CD4-positive, alpha-beta T cell (primary cell): ENCODE measurements around the gene CPNE2. TPM values are rescaled to one million over a fixed set of nuclear protein-coding genes. Genes with fewer than 3 reads are reported as not detected.

Experiments
- ATAC-seq: fragments of 200-7000 bp; cut with Tn5 transposase; one replicate; pipeline ENCODE4 v1.10.0; 2022; ENCODE audit warnings: mild to moderate bottlenecking; ENCODE audit not compliant: poor library complexity
- CTCF ChIA-PET: fragments of 350-600 bp; sonication (Branson Sonifier 250); formaldehyde crosslinking; loops from one replicate; lab custom pipeline; 2021; ENCODE audit warnings: antibody characterized with exemption, inconsistent platforms; lab: Charles Lee
- POLR2A ChIA-PET: fragments of 350-600 bp; sonication (Branson Sonifier 250); formaldehyde crosslinking; loops from one replicate; lab custom pipeline; 2021; ENCODE audit warnings: antibody characterized with exemption, inconsistent platforms; lab: Charles Lee
- DNase-seq, 14 experiments: peaks; one replicate each; pipeline ENCODE4 v3.0.0-alpha.2; 2013 to 2020; ENCODE audit warnings: mixed read lengths in 2 of 14
- H3K27ac ChIP-seq, 2 donors: one replicate each; pipeline versions ENCODE4 v1.5.1 to v1.7.0; 2013; ENCODE audit warnings: low read length in 2 of 2, low read depth in 1 of 2, mild to moderate bottlenecking in 1 of 2
- H3K27me3 ChIP-seq, 2 experiments: 1 replicate in 1 of 2; 2 replicates in 1 of 2; pipeline versions ENCODE4 v1.6.1 to v1.7.0; 2013; ENCODE audit warnings: low read length in 2 of 2, control low read depth in 1 of 2, mild to moderate bottlenecking in 1 of 2, moderate library complexity in 1 of 2; ENCODE audit not compliant: insufficient read depth in 2 of 2, control insufficient read depth in 1 of 2
- H3K36me3 ChIP-seq: one replicate; pipeline ENCODE4 v1.6.1; 2013; ENCODE audit warnings: low read length, control low read depth; ENCODE audit not compliant: insufficient read depth
- H3K4me1 ChIP-seq: one replicate; pipeline ENCODE4 v1.6.1; 2013; ENCODE audit warnings: low read length, control low read depth; ENCODE audit not compliant: insufficient read depth
- H3K4me3 ChIP-seq: one replicate; pipeline ENCODE4 v1.5.1; 2013; ENCODE audit warnings: mild to moderate bottlenecking, low read length, moderate library complexity
- H3K9me3 ChIP-seq, 2 experiments: 1 replicate in 1 of 2; 2 replicates in 1 of 2; pipeline versions ENCODE4 v1.6.1 to v1.7.0; 2013; ENCODE audit warnings: low read length in 2 of 2, mild to moderate bottlenecking in 2 of 2, control low read depth in 1 of 2, moderate library complexity in 1 of 2; ENCODE audit not compliant: control insufficient read depth in 1 of 2, insufficient read depth in 1 of 2
- H3K27ac Mint-ChIP-seq: one replicate; pipeline ENCODE4 v1.8.0; 2020; ENCODE audit warnings: mixed read lengths
- H3K27me3 Mint-ChIP-seq: one replicate; pipeline ENCODE4 v1.8.0; 2021; ENCODE audit warnings: mixed read lengths
- H3K36me3 Mint-ChIP-seq: one replicate; pipeline ENCODE4 v1.8.0; 2021; ENCODE audit warnings: low read depth, mixed read lengths
- H3K4me1 Mint-ChIP-seq: one replicate; pipeline ENCODE4 v1.8.0; 2021; ENCODE audit warnings: low read depth, mixed read lengths
- H3K4me3 Mint-ChIP-seq: one replicate; pipeline ENCODE4 v1.8.0; 2020; ENCODE audit warnings: mild to moderate bottlenecking, mixed read lengths
- H3K9me3 Mint-ChIP-seq: one replicate; pipeline ENCODE4 v1.8.0; 2020; ENCODE audit warnings: mixed read lengths
- intact Hi-C, 2 experiments: fragments of 100-400 bp; cut with DNase I in 1 of 2; cut with micrococcal nuclease in 1 of 2; formaldehyde crosslinking; loops; one replicate each; pipeline versions ENCODE4 v1.15.1 to v1.9.0; 2023 to 2025; cut with DNase I, micrococcal nuclease
- total RNA-seq, 174 experiments: library from RNA in 2 of 174; stranded (reverse) in 2 of 174; gene quantifications; one replicate each; pipeline ENCODE4 v1.2.3 and lab custom pipeline; 2021 to 2026
- TF ChIP-seq, protein P1 (sequence below): fragments of 200-600 bp; IDR thresholded peaks from one replicate; pipeline ENCODE4 v1.8.0; 2022; ENCODE audit warnings: antibody characterized with exemption, mild to moderate bottlenecking

The CPNE2 gene
- total RNA-seq, 2 experiments from 2014 or later = 2.2 to 3.5 TPM

DNA sequence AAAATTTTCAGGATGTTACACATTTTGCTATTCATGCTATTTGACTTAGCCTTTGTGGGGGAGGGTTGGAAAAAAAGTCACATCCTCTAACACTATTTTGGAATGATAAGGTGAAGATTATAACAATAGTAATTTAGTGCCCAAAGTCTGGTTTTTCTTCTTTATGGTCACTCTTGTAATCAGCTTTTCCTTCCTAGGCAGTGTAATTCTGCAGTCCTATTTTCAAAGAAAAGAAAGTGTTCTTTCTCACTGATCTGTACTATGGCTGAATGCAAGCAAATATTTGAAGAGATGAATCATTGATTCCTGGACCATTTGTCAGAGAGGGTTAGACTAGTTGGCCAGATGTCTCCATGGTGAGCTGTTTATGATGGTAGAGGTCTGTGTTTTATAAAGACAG is 102.1 kb downstream of the CPNE2 start:
- TF ChIP-seq, protein P1, sequence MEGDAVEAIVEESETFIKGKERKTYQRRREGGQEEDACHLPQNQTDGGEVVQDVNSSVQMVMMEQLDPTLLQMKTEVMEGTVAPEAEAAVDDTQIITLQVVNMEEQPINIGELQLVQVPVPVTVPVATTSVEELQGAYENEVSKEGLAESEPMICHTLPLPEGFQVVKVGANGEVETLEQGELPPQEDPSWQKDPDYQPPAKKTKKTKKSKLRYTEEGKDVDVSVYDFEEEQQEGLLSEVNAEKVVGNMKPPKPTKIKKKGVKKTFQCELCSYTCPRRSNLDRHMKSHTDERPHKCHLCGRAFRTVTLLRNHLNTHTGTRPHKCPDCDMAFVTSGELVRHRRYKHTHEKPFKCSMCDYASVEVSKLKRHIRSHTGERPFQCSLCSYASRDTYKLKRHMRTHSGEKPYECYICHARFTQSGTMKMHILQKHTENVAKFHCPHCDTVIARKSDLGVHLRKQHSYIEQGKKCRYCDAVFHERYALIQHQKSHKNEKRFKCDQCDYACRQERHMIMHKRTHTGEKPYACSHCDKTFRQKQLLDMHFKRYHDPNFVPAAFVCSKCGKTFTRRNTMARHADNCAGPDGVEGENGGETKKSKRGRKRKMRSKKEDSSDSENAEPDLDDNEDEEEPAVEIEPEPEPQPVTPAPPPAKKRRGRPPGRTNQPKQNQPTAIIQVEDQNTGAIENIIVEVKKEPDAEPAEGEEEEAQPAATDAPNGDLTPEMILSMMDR = no peak
- Histone ChIP-seq H3K36me3 (peaks cover 3% of the 10 kb centered on the region), H3K27me3 (no peaks in the 10 kb centered on the region), H3K9me3 (no peaks in the 10 kb centered on the region), H3K4me3 (no peak overlapping the region), H3K4me1 (no peaks in the 10 kb centered on the region), H3K27ac (no peak overlapping the region)
- no peak for ATAC-seq
- intact Hi-C loops = no loop called here
- Mint-ChIP-seq H3K36me3 (peaks cover 26% of the 10 kb centered on the region), H3K4me1 (peaks cover 47% of the 10 kb centered on the region), H3K27ac (no peak overlapping the region), H3K27me3 (no peaks in the 10 kb centered on the region), H3K9me3 (no peaks in the 10 kb centered on the region), H3K4me3 (no peak overlapping the region)
- ChIA-PET POLR2A (interaction anchor here (1.2 kb wide), 1 partner anchor 9 kb away, joined by 4 read pairs; the partner anchor contains the start of gene PSME3IP1), CTCF (no interaction called here)
- DNase-seq = no peak

DNA sequence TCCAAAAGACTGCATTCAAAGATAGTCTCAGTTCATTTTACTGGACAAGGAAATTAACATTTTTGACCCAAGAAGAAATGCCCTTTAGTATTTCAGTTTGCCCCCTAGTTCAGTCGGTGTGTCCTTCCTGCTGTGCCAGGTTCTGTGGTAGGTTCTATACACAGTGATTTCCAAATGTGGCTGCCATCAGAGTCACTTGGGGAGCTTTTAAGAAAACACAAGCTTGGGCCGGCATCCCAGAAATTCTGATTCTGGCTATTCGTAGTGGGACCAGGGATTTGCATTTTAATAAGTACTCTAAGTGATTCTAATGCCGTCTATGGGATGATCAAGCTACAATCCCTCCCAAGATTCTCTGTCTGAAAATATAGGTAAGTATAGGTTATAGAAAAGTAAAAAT is 103.9 kb downstream of the CPNE2 start:
- CTCF ChIA-PET = no interaction called here
- peaks cover 26% of the 10 kb centered on the region for H3K36me3 Mint-ChIP-seq

DNA sequence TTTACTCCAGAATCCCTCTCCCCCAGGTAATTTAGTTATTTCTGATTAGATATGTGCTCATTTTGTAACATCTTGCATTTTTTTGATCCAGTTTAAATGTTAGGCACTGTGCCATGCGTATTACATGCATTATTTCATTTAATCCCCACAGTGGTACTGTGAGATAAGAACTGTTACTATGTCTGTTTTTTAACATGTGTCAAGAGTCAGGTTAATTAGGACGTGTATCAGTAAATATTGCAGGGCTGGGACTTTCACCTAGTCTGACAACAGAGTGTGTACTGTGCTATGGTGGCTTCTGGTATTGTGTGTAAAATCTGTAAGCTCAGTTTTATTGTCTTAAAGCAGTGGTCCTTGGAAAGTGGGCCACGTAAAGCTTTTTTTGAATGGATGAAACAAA is 104.4 kb downstream of the CPNE2 start:
- Mint-ChIP-seq H3K9me3 (no peaks in the 10 kb centered on the region), H3K4me1 (peaks cover 34% of the 10 kb centered on the region), H3K4me3 (no peak overlapping the region), H3K27ac (no peak overlapping the region), H3K27me3 (no peaks in the 10 kb centered on the region), H3K36me3 (peaks cover 27% of the 10 kb centered on the region)
- TF ChIP-seq, protein P1 = no peak
- ChIA-PET POLR2A (no interaction called here), CTCF (no interaction called here)
- ATAC-seq (no peak), DNase-seq (no peak)
- Histone ChIP-seq H3K27me3 (no peaks in the 10 kb centered on the region), H3K4me3 (no peak overlapping the region), H3K9me3 (no peaks in the 10 kb centered on the region), H3K27ac (no peak overlapping the region), H3K36me3 (peaks cover 3% of the 10 kb centered on the region), H3K4me1 (no peaks in the 10 kb centered on the region)
- intact Hi-C loops = no loop called here

More for the DNA sequence above, 103.9 kb downstream of the CPNE2 start:
- Histone ChIP-seq H3K27me3 (no peaks in the 10 kb centered on the region), H3K4me3 (no peak overlapping the region), H3K27ac (no peak overlapping the region), H3K9me3 (no peaks in the 10 kb centered on the region), H3K36me3 (peaks cover 3% of the 10 kb centered on the region), H3K4me1 (no peaks in the 10 kb centered on the region)
- Mint-ChIP-seq H3K9me3 (no peaks in the 10 kb centered on the region), H3K27ac (no peak overlapping the region), H3K4me1 (peaks cover 36% of the 10 kb centered on the region), H3K4me3 (no peak overlapping the region), H3K27me3 (no peaks in the 10 kb centered on the region)
- intact Hi-C loops = no loop called here
- ATAC-seq (no peak), DNase-seq (no peak)
- POLR2A ChIA-PET = no interaction called here
- TF ChIP-seq, protein P1 = no peak

Other genes with a start within 250 kb of the CPNE2 start
- gene SLC12A3, start 227.4 kb upstream of the CPNE2 start, total RNA-seq = not detected
- gene HERPUD1, start 160.4 kb upstream of the CPNE2 start, total RNA-seq = 100 to 1,000 TPM; 217 to 227 TPM
- not detected for gene CETP, start 130.6 kb upstream of the CPNE2 start, total RNA-seq
- gene NLRC5, start 103.0 kb upstream of the CPNE2 start, total RNA-seq = 100 to 1,000 TPM; 424 to 434 TPM
- 10 to 100 TPM; 77.1 to 77.9 TPM for gene PSME3IP1, start 93.5 kb downstream of the CPNE2 start, total RNA-seq
- gene RSPRY1, start 93.7 kb downstream of the CPNE2 start, total RNA-seq = 10 to 100 TPM; 19.9 to 21.3 TPM
- 10 to 100 TPM; 32.4 to 35.6 TPM for gene ARL2BP, start 152.7 kb downstream of the CPNE2 start, total RNA-seq
- gene PLLP, start 192.1 kb downstream of the CPNE2 start, total RNA-seq = 1 to 10 TPM; 1.8 to 2.5 TPM